Measurements from ENCODE around the gene CEMP1. TPM values are rescaled to one million over a fixed set of nuclear protein-coding genes. Genes with fewer than 3 reads are reported as not detected.

The CEMP1 gene
- total and polyA plus RNA-seq, 10 of the 15 experiments (the other 5 are each of a cell fraction or from before 2014, with no cell fraction given) = 0.05 to 8.2 (median 1.5) TPM; not detected in 5

GRCh38 chr16:2537451-2538379 lies 6.5 kb upstream of the CEMP1 start, which contains the start of gene PDPK1 (continued):
- TF ChIP-seq STAT3 (IDR thresholded peaks at IDR 0.05; ENCODE audit: low read depth, low read length) = no peak
- TF ChIP-seq FOXM1 (IDR thresholded peaks at IDR 0.05; ENCODE audit: low read depth, low read length) = no peak
- TF ChIP-seq KAT2A (conservative IDR thresholded peaks at IDR 0.05; ENCODE audit: control insufficient read depth, low read depth, low read length) = no peak
- TF ChIP-seq HDAC6 (IDR thresholded peaks at IDR 0.05; ENCODE audit: unreplicated experiment) = no peak
- 0 out of 2 replicates have a peak, but pooled peaks have one; percentile 28 for TF ChIP-seq ZNF217 (IDR thresholded peaks at IDR 0.05)
- peak; percentile 20; the same call in 1 of the 2 replicates for TF ChIP-seq NFYB (IDR thresholded peaks at IDR 0.05; ENCODE audit: insufficient read depth, low read depth, low read length)
- no peak for TF ChIP-seq E4F1 (IDR thresholded peaks at IDR 0.05; ENCODE audit: borderline replicate concordance, partially characterized antibody)
- no peak for TF ChIP-seq CREM (IDR thresholded peaks at IDR 0.05; ENCODE audit: low read depth)
- TF ChIP-seq NKRF (conservative IDR thresholded peaks at IDR 0.05) = peak; percentile 74
- no peak for TF ChIP-seq FOS (IDR thresholded peaks at IDR 0.05; ENCODE audit: borderline replicate concordance, extremely low read depth, insufficient read length)
- TF ChIP-seq SUPT20H (IDR thresholded peaks at IDR 0.05; ENCODE audit: borderline replicate concordance, control insufficient read depth, low read depth, low read length) = no peak
- TF ChIP-seq SRF (IDR thresholded peaks at IDR 0.05; ENCODE audit: low read depth in 2 of 2, low read length in 2 of 2) = no peak
- no peak for TF ChIP-seq CEBPZ (IDR thresholded peaks at IDR 0.05; ENCODE audit: low read depth, low read length)
- no peak for TF ChIP-seq BRCA1 (IDR thresholded peaks at IDR 0.05; ENCODE audit: low read depth, low read length)
- TF ChIP-seq ZBED1 (IDR thresholded peaks at IDR 0.05; ENCODE audit: borderline replicate concordance) = no peak
- no peak for TF ChIP-seq BMI1 (IDR thresholded peaks at IDR 0.05; ENCODE audit: borderline replicate concordance)
- no peak for TF ChIP-seq ZZZ3 (IDR thresholded peaks at IDR 0.05; ENCODE audit: control insufficient read depth, insufficient read length, low read depth)
- TF ChIP-seq SPI1 (IDR thresholded peaks at IDR 0.05; ENCODE audit: borderline replicate concordance, insufficient read depth, low read depth, low read length) = no peak
- TF ChIP-seq TAF1 (IDR thresholded peaks at IDR 0.05; ENCODE audit: borderline replicate concordance, low read depth, low read length) = peak; percentile 63; the same call in 1 of the 2 replicates
- TF ChIP-seq IKZF1 (conservative IDR thresholded peaks at IDR 0.05) = peak; percentile 56; the same call in 1 of the 2 replicates
- no peak for TF ChIP-seq NFYA (IDR thresholded peaks at IDR 0.05; ENCODE audit: borderline replicate concordance, low read depth, low read length)
- TF ChIP-seq CREB1 (IDR thresholded peaks at IDR 0.05; ENCODE audit: low read depth) = 0 out of 2 replicates have a peak, but pooled peaks have one; percentile 58
